ENCODE data around the gene PLXNA3. TPM values are rescaled to one million over a fixed set of nuclear protein-coding genes. Genes with fewer than 3 reads are reported as not detected.
A peak's percentile ranks its signal among the peaks of the same experiment; 100 is the strongest.

Gene PLXNA3
- total RNA-seq, 3 donors from 2014 or later (not counting 1 experiment from before 2014, with no cell fraction given), result 20.8 to 34.3 (median 32.2) TPM

DNA sequence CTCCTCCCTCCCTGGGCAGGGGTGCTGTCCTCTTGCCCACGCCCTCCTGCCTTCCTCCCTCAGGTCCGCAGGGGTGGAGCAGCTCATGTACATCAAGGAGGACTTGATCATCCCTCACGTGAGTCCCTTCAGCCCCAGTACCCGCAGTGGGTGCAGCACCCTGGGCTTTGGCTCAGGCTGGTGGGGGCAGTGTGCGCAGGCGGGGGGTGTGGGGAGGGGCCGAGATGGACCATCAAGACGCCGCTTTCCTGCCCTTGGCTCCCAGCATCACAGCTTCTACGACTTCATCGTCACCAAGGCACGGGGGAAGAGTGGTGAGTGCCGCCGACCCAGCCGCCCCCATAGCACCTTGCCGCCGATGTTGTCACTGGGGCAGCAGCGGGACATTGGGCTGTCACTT, 8.5 kb upstream of the PLXNA3 start:
- H3K27me3 Mint-ChIP-seq (ENCODE audit: low read depth in 2 of 2), result peaks cover 0 to 5% of the 10 kb centered on the region in 2 donors
- no peak for DNase-seq
- H3K9me3 ChIP-seq (ENCODE audit: control insufficient read depth, insufficient read depth, low read length), result no peaks in the 10 kb centered on the region
- no peaks in the 10 kb centered on the region for H3K36me3 Mint-ChIP-seq
- no peak overlapping the region for H3K4me3 Mint-ChIP-seq
- no peaks in the 10 kb centered on the region for H3K9me3 Mint-ChIP-seq
- H3K4me3 ChIP-seq (ENCODE audit: low read length), result no peak overlapping the region
- H3K27me3 ChIP-seq (ENCODE audit: control insufficient read depth, insufficient read depth, low read length), result no peaks in the 10 kb centered on the region
- peaks cover 18% of the 10 kb centered on the region for H3K36me3 ChIP-seq (ENCODE audit: control insufficient read depth, insufficient read depth, low read length)
- intact Hi-C loops (cut with micrococcal nuclease), result no loop called here
- peaks cover 0 to 4% of the 10 kb centered on the region in 2 donors for H3K4me1 Mint-ChIP-seq
- no peak overlapping the region for H3K27ac ChIP-seq (ENCODE audit: low read length)
- peaks cover 15% of the 10 kb centered on the region for H3K4me1 ChIP-seq (ENCODE audit: control insufficient read depth, insufficient read depth, low read length)
- TF ChIP-seq, protein P1, sequence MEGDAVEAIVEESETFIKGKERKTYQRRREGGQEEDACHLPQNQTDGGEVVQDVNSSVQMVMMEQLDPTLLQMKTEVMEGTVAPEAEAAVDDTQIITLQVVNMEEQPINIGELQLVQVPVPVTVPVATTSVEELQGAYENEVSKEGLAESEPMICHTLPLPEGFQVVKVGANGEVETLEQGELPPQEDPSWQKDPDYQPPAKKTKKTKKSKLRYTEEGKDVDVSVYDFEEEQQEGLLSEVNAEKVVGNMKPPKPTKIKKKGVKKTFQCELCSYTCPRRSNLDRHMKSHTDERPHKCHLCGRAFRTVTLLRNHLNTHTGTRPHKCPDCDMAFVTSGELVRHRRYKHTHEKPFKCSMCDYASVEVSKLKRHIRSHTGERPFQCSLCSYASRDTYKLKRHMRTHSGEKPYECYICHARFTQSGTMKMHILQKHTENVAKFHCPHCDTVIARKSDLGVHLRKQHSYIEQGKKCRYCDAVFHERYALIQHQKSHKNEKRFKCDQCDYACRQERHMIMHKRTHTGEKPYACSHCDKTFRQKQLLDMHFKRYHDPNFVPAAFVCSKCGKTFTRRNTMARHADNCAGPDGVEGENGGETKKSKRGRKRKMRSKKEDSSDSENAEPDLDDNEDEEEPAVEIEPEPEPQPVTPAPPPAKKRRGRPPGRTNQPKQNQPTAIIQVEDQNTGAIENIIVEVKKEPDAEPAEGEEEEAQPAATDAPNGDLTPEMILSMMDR (IDR thresholded peaks at IDR 0.05), result no peak
- 97% methylated on average over 18 of the region's 18 CpGs for WGBS (ENCODE audit: insufficient coverage)
- no peak for ATAC-seq
- H3K27ac Mint-ChIP-seq, result no peak overlapping the region

GRCh38 chrX:154450312-154450711, 7.8 kb upstream of the PLXNA3 start:
- H3K4me3 ChIP-seq (ENCODE audit: low read length), result no peak overlapping the region
- ATAC-seq (no peak), DNase-seq (no peak)
- Mint-ChIP-seq H3K27me3 (ENCODE audit: low read depth in 2 of 2) (peaks cover 0 to 7% of the 10 kb centered on the region in 2 donors), H3K9me3 (no peaks in the 10 kb centered on the region), H3K4me1 (peaks cover 0 to 4% of the 10 kb centered on the region in 2 donors), H3K36me3 (no peaks in the 10 kb centered on the region), H3K27ac (no peak overlapping the region), H3K4me3 (no peak overlapping the region)
- no peak overlapping the region for H3K27ac ChIP-seq (ENCODE audit: low read length)
- intact Hi-C loops (cut with micrococcal nuclease), result no loop called here
- WGBS (ENCODE audit: insufficient coverage), result 90% methylated on average over 17 of the region's 17 CpGs
- peaks cover 18% of the 10 kb centered on the region for H3K36me3 ChIP-seq (ENCODE audit: control insufficient read depth, insufficient read depth, low read length)
- TF ChIP-seq, protein P1 (IDR thresholded peaks at IDR 0.05), result no peak
- H3K9me3 ChIP-seq (ENCODE audit: control insufficient read depth, insufficient read depth, low read length), result no peaks in the 10 kb centered on the region
- H3K27me3 ChIP-seq (ENCODE audit: control insufficient read depth, insufficient read depth, low read length), result no peaks in the 10 kb centered on the region
- H3K4me1 ChIP-seq (ENCODE audit: control insufficient read depth, insufficient read depth, low read length), result peaks cover 8% of the 10 kb centered on the region

DNA sequence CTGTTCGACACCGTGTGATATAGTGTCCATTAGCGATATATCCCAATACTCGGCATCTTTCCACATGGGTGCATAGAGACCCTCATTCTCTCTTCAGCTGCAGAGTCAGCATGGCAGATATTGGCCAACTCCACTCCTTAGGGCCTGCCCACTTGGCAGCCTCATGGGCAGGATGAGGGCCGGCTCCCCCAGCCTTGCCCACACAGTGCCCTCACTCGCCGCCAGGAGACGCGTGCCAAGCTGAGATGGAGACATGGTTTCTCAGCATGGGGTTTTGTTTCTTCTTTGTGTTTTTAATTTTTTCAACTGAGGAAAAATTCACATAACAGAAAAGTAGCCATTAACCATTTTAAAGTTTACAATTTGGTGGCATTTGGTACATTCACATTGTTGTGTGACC, 5.3 kb upstream of the PLXNA3 start:
- no peak overlapping the region for H3K4me3 ChIP-seq (ENCODE audit: low read length)
- ATAC-seq, result no peak
- H3K9me3 Mint-ChIP-seq, result no peaks in the 10 kb centered on the region
- peaks cover 5% of the 10 kb centered on the region for H3K4me1 ChIP-seq (ENCODE audit: control insufficient read depth, insufficient read depth, low read length)
- TF ChIP-seq, protein P1 (IDR thresholded peaks at IDR 0.05), result no peak
- no peak for DNase-seq
- no peak overlapping the region for H3K27ac ChIP-seq (ENCODE audit: low read length)
- H3K9me3 ChIP-seq (ENCODE audit: control insufficient read depth, insufficient read depth, low read length), result no peaks in the 10 kb centered on the region
- no peak overlapping the region for H3K4me3 Mint-ChIP-seq
- H3K27me3 ChIP-seq (ENCODE audit: control insufficient read depth, insufficient read depth, low read length), result no peaks in the 10 kb centered on the region
- intact Hi-C loops (cut with micrococcal nuclease), result no loop called here
- H3K36me3 ChIP-seq (ENCODE audit: control insufficient read depth, insufficient read depth, low read length), result peaks cover 18% of the 10 kb centered on the region
- peaks cover 6% of the 10 kb centered on the region in 2 donors for H3K4me1 Mint-ChIP-seq
- 100% methylated on average over 4 of the region's 9 CpGs for WGBS (ENCODE audit: insufficient coverage)
- H3K27ac Mint-ChIP-seq, result no peak overlapping the region
- H3K27me3 Mint-ChIP-seq (ENCODE audit: low read depth in 2 of 2), result peaks cover 0 to 7% of the 10 kb centered on the region in 2 donors
- H3K36me3 Mint-ChIP-seq, result no peaks in the 10 kb centered on the region

- no peaks in the 10 kb centered on the region for H3K27me3 ChIP-seq (ENCODE audit: control insufficient read depth, insufficient read depth, low read length)
- no peaks in the 10 kb centered on the region for H3K36me3 Mint-ChIP-seq
- DNase-seq (peak in 1 of 2 donors; percentile 79), ATAC-seq (peak; percentile 66 to 76 (median 67))
- peaks cover 6 to 18% of the 10 kb centered on the region in 2 donors for H3K4me1 Mint-ChIP-seq
- WGBS (ENCODE audit: insufficient coverage), result 1% methylated on average over 63 of the region's 65 CpGs
- H3K27me3 Mint-ChIP-seq (ENCODE audit: low read depth in 2 of 2), result peaks cover 0 to 7% of the 10 kb centered on the region in 2 donors
- no peaks in the 10 kb centered on the region for H3K9me3 Mint-ChIP-seq
- H3K27ac Mint-ChIP-seq, result peak overlapping the region; percentile 83 to 92
- H3K27ac ChIP-seq (ENCODE audit: low read length), result no peak overlapping the region
- H3K9me3 ChIP-seq (ENCODE audit: control insufficient read depth, insufficient read depth, low read length), result no peaks in the 10 kb centered on the region
- TF ChIP-seq, protein P1 (IDR thresholded peaks at IDR 0.05), result no peak
- peak overlapping the region; percentile 95 for H3K4me3 Mint-ChIP-seq
- H3K36me3 ChIP-seq (ENCODE audit: control insufficient read depth, insufficient read depth, low read length), result no peaks in the 10 kb centered on the region
- intact Hi-C loops (cut with micrococcal nuclease), result no loop called here
- H3K4me1 ChIP-seq (ENCODE audit: control insufficient read depth, insufficient read depth, low read length), result peaks cover 21% of the 10 kb centered on the region
- peak overlapping the region; percentile 49 for H3K4me3 ChIP-seq (ENCODE audit: low read length)
Observed at GRCh38 chrX:154457491-154458115, 478 bp upstream of the PLXNA3 start.
